NCI-H1930 (cell line): ENCODE data around the gene TSPAN17.

Experiments
- DNase-seq, 2 experiments: peaks; one replicate each; lab custom pipeline; 2025; lab: John Stamatoyannopoulos, UW

TSPAN17 gene

GRCh38 chr5:176621661-176622079 is 25.6 kb upstream of the TSPAN17 start:
- DNase-seq: no peak

GRCh38 chr5:176624142-176624541 is 23.1 kb upstream of the TSPAN17 start:
- DNase-seq: no peak

- no peak for DNase-seq
These were observed 22.3 kb upstream of the TSPAN17 start for GRCh38 chr5:176624938-176625337.

GRCh38 chr5:176625512-176625911 is 21.8 kb upstream of the TSPAN17 start:
- no peak for DNase-seq

- DNase-seq: no peak
These were observed 21.1 kb upstream of the TSPAN17 start for GRCh38 chr5:176625966-176626875.

GRCh38 chr5:176626876-176627236 is 20.4 kb upstream of the TSPAN17 start:
- no peak for DNase-seq

- no peak for DNase-seq
These were observed 19.7 kb upstream of the TSPAN17 start for GRCh38 chr5:176627582-176627981.

- DNase-seq: no peak
These were observed 18.7 kb upstream of the TSPAN17 start for GRCh38 chr5:176628406-176629228.

- no peak for DNase-seq
These were observed 17.9 kb upstream of the TSPAN17 start for GRCh38 chr5:176629317-176629852.

GRCh38 chr5:176629853-176630680 is 17.2 kb upstream of the TSPAN17 start, which contains the start of the genes EIF4E1B and SNCB:
Gene EIF4E1B (plus strand): TSS chr5:176630675. CDS start chr5:176642788, 12,113 bp downstream.
Gene SNCB (minus strand): TSS chr5:176630534. CDS start chr5:176629654, 880 bp downstream.
- DNase-seq: peak in 1 of 2 experiments; percentile 41

GRCh38 chr5:176630681-176631222 is 16.5 kb upstream of the TSPAN17 start:
- no peak for DNase-seq

GRCh38 chr5:176631383-176632200 is 15.7 kb upstream of the TSPAN17 start:
- DNase-seq: no peak

GRCh38 chr5:176632745-176633144 is 14.5 kb upstream of the TSPAN17 start:
- DNase-seq: no peak

GRCh38 chr5:176633598-176633997 is 13.7 kb upstream of the TSPAN17 start:
- DNase-seq: no peak

GRCh38 chr5:176636426-176636825 is 10.9 kb upstream of the TSPAN17 start:
- DNase-seq: no peak

- DNase-seq: no peak
These were observed 9.7 kb upstream of the TSPAN17 start for GRCh38 chr5:176637556-176637955.

- DNase-seq: no peak
These were observed 8.8 kb upstream of the TSPAN17 start for GRCh38 chr5:176638437-176638836.

GRCh38 chr5:176639208-176639607 is 8.1 kb upstream of the TSPAN17 start:
- DNase-seq: no peak

GRCh38 chr5:176639981-176640380 is 7.3 kb upstream of the TSPAN17 start:
- no peak for DNase-seq

GRCh38 chr5:176640616-176641015 is 6.7 kb upstream of the TSPAN17 start:
- DNase-seq: no peak
